H9 (cell line): ENCODE data around the gene PFN3. TPM values are rescaled to one million over a fixed set of nuclear protein-coding genes. Genes with fewer than 3 reads are reported as not detected.

ENCODE experiments used
- DNase-seq: peaks from one replicate; pipeline ENCODE4 v3.0.0-alpha.2; 2017
- H2AFZ ChIP-seq: one replicate; pipeline ENCODE4 v1.6.1; 2013; ENCODE audit warnings: mild to moderate bottlenecking, low read length, control low read depth, moderate library complexity
- H2AK5ac ChIP-seq: 2 replicates; pipeline ENCODE4 v1.6.1; 2013; ENCODE audit warnings: low read length, control low read depth, mixed read lengths; ENCODE audit not compliant: insufficient read length
- H2BK120ac ChIP-seq: one replicate; pipeline ENCODE4 v1.6.1; 2013; ENCODE audit warnings: low read depth, mild to moderate bottlenecking, low read length, control low read depth, inconsistent platforms; ENCODE audit not compliant: poor library complexity, severe bottlenecking
- H2BK12ac ChIP-seq: 2 replicates; pipeline ENCODE4 v1.6.1; 2013; ENCODE audit warnings: low read length, control low read depth, mixed read lengths, low read depth; ENCODE audit not compliant: insufficient read length
- H2BK15ac ChIP-seq: 2 replicates; pipeline ENCODE4 v1.6.1; 2013; ENCODE audit warnings: low read depth, low read length, control low read depth
- H2BK20ac ChIP-seq: one replicate; pipeline ENCODE4 v1.6.1; 2013; ENCODE audit warnings: low read depth, mild to moderate bottlenecking, low read length, control low read depth, inconsistent platforms; ENCODE audit not compliant: poor library complexity, severe bottlenecking
- H2BK5ac ChIP-seq: 2 replicates; pipeline ENCODE4 v1.6.1; 2013; ENCODE audit warnings: low read length, control low read depth, mixed read lengths; ENCODE audit not compliant: insufficient read length
- H3K14ac ChIP-seq: 2 replicates; pipeline ENCODE4 v1.6.1; 2013; ENCODE audit warnings: low read length, control low read depth; ENCODE audit not compliant: insufficient read depth
- H3K18ac ChIP-seq: 2 replicates; pipeline ENCODE4 v1.6.1; 2013; ENCODE audit warnings: low read depth, mild to moderate bottlenecking, mixed read lengths, low read length, control low read depth; ENCODE audit not compliant: insufficient read length
- H3K23ac ChIP-seq: 2 replicates; pipeline ENCODE4 v1.6.1; 2013; ENCODE audit warnings: low read length, control low read depth, mixed read lengths, low read depth; ENCODE audit not compliant: insufficient read length
- H3K23me2 ChIP-seq: 2 replicates; pipeline ENCODE4 v1.6.1; 2013; ENCODE audit warnings: low read depth, mild to moderate bottlenecking, mixed read lengths, low read length, control low read depth; ENCODE audit not compliant: insufficient read length, poor library complexity, severe bottlenecking
- H3K27ac ChIP-seq: 2 replicates; pipeline ENCODE4 v1.5.1; 2013; ENCODE audit warnings: low read length, control low read depth, mixed read lengths, low read depth; ENCODE audit not compliant: insufficient read length
- H3K27me3 ChIP-seq: 2 replicates; pipeline ENCODE4 v1.6.1; 2013; ENCODE audit warnings: low read length, control low read depth, inconsistent platforms; ENCODE audit not compliant: insufficient read depth
- H3K4ac ChIP-seq: 2 replicates; pipeline ENCODE4 v1.6.1; 2013; ENCODE audit warnings: low read depth, mild to moderate bottlenecking, control low read depth, inconsistent platforms, low read length, moderate library complexity
- H3K4me1 ChIP-seq: 2 replicates; pipeline ENCODE4 v1.6.1; 2013; ENCODE audit warnings: low read length, control low read depth, inconsistent platforms; ENCODE audit not compliant: insufficient read depth
- H3K4me2 ChIP-seq: 2 replicates; pipeline ENCODE4 v1.6.1; 2013; ENCODE audit warnings: low read length, control low read depth, mixed read lengths; ENCODE audit not compliant: insufficient read length, insufficient read depth
- H3K56ac ChIP-seq: 2 replicates; pipeline ENCODE4 v1.6.1; 2013; ENCODE audit warnings: low read depth, mild to moderate bottlenecking, mixed read lengths, low read length, control low read depth; ENCODE audit not compliant: insufficient read length
- H3K79me1 ChIP-seq: 2 replicates; pipeline ENCODE4 v1.6.1; 2013; ENCODE audit warnings: low read depth, mild to moderate bottlenecking, moderate library complexity, low read length, control low read depth, inconsistent platforms; ENCODE audit not compliant: insufficient read depth, poor library complexity, severe bottlenecking
- H3K79me2 ChIP-seq: 2 replicates; pipeline ENCODE4 v1.6.1; 2013; ENCODE audit warnings: low read length, control low read depth, inconsistent platforms; ENCODE audit not compliant: insufficient read depth
- H3K9ac ChIP-seq: 2 replicates; pipeline ENCODE4 v1.6.1; 2013; ENCODE audit warnings: low read length, control low read depth, mixed read lengths; ENCODE audit not compliant: insufficient read length; ENCODE audit errors: extremely low read depth
- H3K9me3 ChIP-seq: one replicate; pipeline ENCODE4 v1.6.1; 2013; ENCODE audit warnings: low read depth, low read length, inconsistent platforms; ENCODE audit not compliant: control insufficient read depth
- H3T11ph ChIP-seq: one replicate; pipeline ENCODE4 v1.6.1; 2013; ENCODE audit warnings: mild to moderate bottlenecking, low read length, control low read depth, inconsistent platforms
- H4K20me1 ChIP-seq: one replicate; pipeline ENCODE4 v1.6.1; 2013; ENCODE audit not compliant: control insufficient read depth, insufficient read length, insufficient read depth
- H4K5ac ChIP-seq: 2 replicates; pipeline ENCODE4 v1.6.1; 2013; ENCODE audit warnings: low read depth, mild to moderate bottlenecking, mixed read lengths, low read length, control low read depth; ENCODE audit not compliant: insufficient read length
- H4K8ac ChIP-seq: replicated peaks from 2 replicates; pipeline ENCODE4 v1.6.1; 2013; ENCODE audit warnings: low read length, control low read depth, mixed read lengths, low read depth; ENCODE audit not compliant: insufficient read length
- H4K91ac ChIP-seq: 2 replicates; pipeline ENCODE4 v1.6.1; 2013; ENCODE audit warnings: low read depth, mild to moderate bottlenecking, moderate library complexity, mixed read lengths, low read length, control low read depth; ENCODE audit not compliant: insufficient read length
- H3K27ac Mint-ChIP-seq, 3 experiments: 2 replicates in 2 of 3; 3 replicates in 1 of 3; pipeline ENCODE4 v1.8.0; 2020 to 2021; ENCODE audit warnings: mixed read lengths in 3 of 3, mild to moderate bottlenecking in 1 of 3, moderate library complexity in 1 of 3
- H3K27me3 Mint-ChIP-seq: 2 replicates; pipeline ENCODE4 v1.8.0; 2021; ENCODE audit warnings: low read depth, mild to moderate bottlenecking, moderate library complexity, mixed read lengths
- H3K36me3 Mint-ChIP-seq, 3 experiments: 2 replicates in 2 of 3; 3 replicates in 1 of 3; pipeline ENCODE4 v1.8.0; 2020 to 2021; ENCODE audit warnings: low read depth in 3 of 3, mixed read lengths in 3 of 3; ENCODE audit not compliant: insufficient read depth in 1 of 3
- H3K4me1 Mint-ChIP-seq, 2 experiments: 2 replicates each; pipeline ENCODE4 v1.8.0; 2020; ENCODE audit warnings: mixed read lengths in 2 of 2
- H3K4me3 Mint-ChIP-seq, 2 experiments: 2 replicates in 1 of 2; 3 replicates in 1 of 2; pipeline ENCODE4 v1.8.0; 2020 to 2021; ENCODE audit warnings: mild to moderate bottlenecking in 2 of 2, mixed read lengths in 2 of 2, moderate library complexity in 1 of 2
- H3K9me3 Mint-ChIP-seq, 2 experiments: 2 replicates in 1 of 2; 3 replicates in 1 of 2; pipeline ENCODE4 v1.8.0; 2020; ENCODE audit warnings: mild to moderate bottlenecking in 2 of 2, mixed read lengths in 2 of 2, moderate library complexity in 1 of 2
- WGBS: extraction: QIAGEN DNeasy Blood & Tissue Kit; methylation state at CpG from one replicate; pipeline ENCODE4 v1.1.7; 2013; ENCODE audit warnings: missing lambda C conversion rate, low lambda C conversion rate, mixed read lengths; ENCODE audit not compliant: insufficient read length; ENCODE audit errors: extremely low coverage; 5-methylcytosine and 5-hydroxymethylcytosine counted together
- total RNA-seq: library from RNA; stranded (reverse); gene quantifications from 2 replicates; pipeline ENCODE4 v1.2.1, GENCODE V29; 2021
- TF ChIP-seq, protein P1 (sequence below): fragments of 200-600 bp; sonication (generic); conservative IDR thresholded peaks from 3 replicates; pipeline ENCODE4 v1.8.0; 2021; ENCODE audit warnings: antibody characterized with exemption, mild to moderate bottlenecking

Gene PFN3
- total RNA-seq, 1 experiment from 2014 or later, result not detected

DNA sequence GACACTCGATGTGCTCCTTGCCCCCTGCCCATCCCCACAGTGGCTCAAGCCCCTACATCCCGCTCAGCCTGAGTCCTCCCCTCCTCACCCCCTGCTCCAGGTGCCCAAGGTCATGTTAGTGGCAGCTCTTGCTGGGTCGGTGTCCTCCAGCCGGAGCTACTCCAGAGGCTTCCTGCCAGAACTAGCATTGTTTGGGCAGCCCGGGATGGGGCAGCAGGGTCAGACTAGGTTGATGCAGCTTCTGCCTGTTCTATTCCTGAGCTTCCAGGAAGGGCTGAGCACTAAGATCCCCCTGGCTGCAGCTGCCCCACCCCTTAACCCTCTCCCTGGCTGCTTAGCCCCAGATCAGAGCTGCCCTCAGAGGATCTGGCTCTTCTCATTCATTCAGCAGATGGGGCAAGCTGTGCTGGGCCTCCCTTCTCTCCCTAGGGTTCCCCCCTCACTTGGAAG lies 42.1 kb downstream of the PFN3 start:
- Histone ChIP-seq H2BK20ac (no peak overlapping the region), H2AFZ (no peak overlapping the region), H3K56ac (no peak overlapping the region), H4K20me1 (no peaks in the 10 kb centered on the region), H2BK5ac (no peak overlapping the region), H3K4me1 (peaks cover 4% of the 10 kb centered on the region; the same call in 1 of the 2 replicates), H2BK15ac (no peak overlapping the region), H4K5ac (no peak overlapping the region), H3K79me1 (no peaks in the 10 kb centered on the region), H3K79me2 (no peaks in the 10 kb centered on the region), H3K4me2 (no peak overlapping the region), H2BK120ac (no peak overlapping the region), H4K8ac (no peak overlapping the region), H3K18ac (no peak overlapping the region), H3K4ac (no peak overlapping the region), H3K23me2 (peaks cover 4% of the 10 kb centered on the region), H3T11ph (no peak overlapping the region), H3K27ac (no peak overlapping the region), H2BK12ac (no peak overlapping the region), H3K9ac (no peak overlapping the region), H4K91ac (no peak overlapping the region), H3K14ac (no peak overlapping the region), H3K9me3 (no peaks in the 10 kb centered on the region), H2AK5ac (no peak overlapping the region), H3K23ac (no peak overlapping the region), H3K27me3 (no peaks in the 10 kb centered on the region)
- no CpG with 5 or more reads among the region's 5 CpGs for WGBS
- peak overlapping the region in 1 of 3 experiments; percentile 40; a peak in 1 of 7 replicates for H3K27ac Mint-ChIP-seq
- H3K36me3 Mint-ChIP-seq, result no peaks in the 10 kb centered on the region
- H3K4me1 Mint-ChIP-seq, result peaks cover 9 to 13% of the 10 kb centered on the region in 2 experiments
- no peak overlapping the region for H3K4me3 Mint-ChIP-seq
- peaks cover 56% of the 10 kb centered on the region for H3K27me3 Mint-ChIP-seq
- H3K9me3 Mint-ChIP-seq, result peaks cover 3 to 4% of the 10 kb centered on the region in 2 experiments; a peak in 4 of 5 replicates
- no peak for DNase-seq
- TF ChIP-seq, protein P1, sequence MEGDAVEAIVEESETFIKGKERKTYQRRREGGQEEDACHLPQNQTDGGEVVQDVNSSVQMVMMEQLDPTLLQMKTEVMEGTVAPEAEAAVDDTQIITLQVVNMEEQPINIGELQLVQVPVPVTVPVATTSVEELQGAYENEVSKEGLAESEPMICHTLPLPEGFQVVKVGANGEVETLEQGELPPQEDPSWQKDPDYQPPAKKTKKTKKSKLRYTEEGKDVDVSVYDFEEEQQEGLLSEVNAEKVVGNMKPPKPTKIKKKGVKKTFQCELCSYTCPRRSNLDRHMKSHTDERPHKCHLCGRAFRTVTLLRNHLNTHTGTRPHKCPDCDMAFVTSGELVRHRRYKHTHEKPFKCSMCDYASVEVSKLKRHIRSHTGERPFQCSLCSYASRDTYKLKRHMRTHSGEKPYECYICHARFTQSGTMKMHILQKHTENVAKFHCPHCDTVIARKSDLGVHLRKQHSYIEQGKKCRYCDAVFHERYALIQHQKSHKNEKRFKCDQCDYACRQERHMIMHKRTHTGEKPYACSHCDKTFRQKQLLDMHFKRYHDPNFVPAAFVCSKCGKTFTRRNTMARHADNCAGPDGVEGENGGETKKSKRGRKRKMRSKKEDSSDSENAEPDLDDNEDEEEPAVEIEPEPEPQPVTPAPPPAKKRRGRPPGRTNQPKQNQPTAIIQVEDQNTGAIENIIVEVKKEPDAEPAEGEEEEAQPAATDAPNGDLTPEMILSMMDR, result no peak
